Neural progenitor cell (in vitro differentiated cells): ENCODE data around the gene MOAP1.

Source experiments
- CTCF ChIP-seq: fragments of 200-600 bp; sonication (generic); IDR thresholded peaks from 2 replicates; pipeline ENCODE4 v1.5.1; 2017; ENCODE audit warnings: antibody characterized with exemption, mild to moderate bottlenecking
- EZH2 ChIP-seq: fragments of 200-600 bp; sonication (generic); IDR thresholded peaks from 2 replicates; pipeline ENCODE4 v1.6.1; 2017; ENCODE audit warnings: antibody characterized with exemption, mild to moderate bottlenecking, moderate library complexity
- EZH2phosphoT487 ChIP-seq: fragments of 200-600 bp; sonication (generic); IDR thresholded peaks from 2 replicates; pipeline ENCODE4 v1.6.1; 2017; ENCODE audit warnings: antibody characterized with exemption

- TF ChIP-seq CTCF (no peak), EZH2 (no peak), EZH2phosphoT487 (no peak)
These were observed 940 bp downstream of the MOAP1 start for GRCh38 chr14:93183596-93184317.
